GM21381 (cell line): ENCODE data around the gene COL6A1.
"Not testable (repeated sequence)": the region's sequence is repeated elsewhere in the genome, so short reads cannot be mapped to it uniquely, and the experiment has no call there.

ENCODE experiments used
- ATAC-seq: cut with Tn5 transposase; IDR thresholded peaks from one replicate; pipeline ENCODE4 v1.9.1; 2021; ENCODE audit warnings: mild to moderate bottlenecking, moderate library complexity; ENCODE audit not compliant: unreplicated experiment

COL6A1 gene

DNA sequence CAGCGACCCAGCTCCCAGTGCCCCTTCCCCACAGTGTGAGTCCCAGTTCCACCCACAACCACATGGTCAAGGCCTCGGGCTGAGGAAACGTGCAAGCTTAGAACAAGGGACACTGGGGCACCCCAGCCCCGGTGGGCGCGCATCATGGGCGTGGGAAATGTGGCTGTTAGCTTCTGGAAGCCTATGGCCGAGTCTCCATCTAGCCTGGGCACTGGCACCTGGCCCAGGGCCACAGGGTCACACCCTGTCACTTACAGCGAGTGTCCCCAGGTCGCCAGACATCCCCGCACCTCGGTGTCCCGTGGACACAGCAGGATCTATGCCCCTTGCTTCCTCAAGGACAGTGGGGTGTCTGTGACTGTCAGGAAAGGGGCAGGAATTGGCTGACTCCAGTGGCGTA, 37.0 kb upstream of the COL6A1 start:
- ATAC-seq: no peak

DNA sequence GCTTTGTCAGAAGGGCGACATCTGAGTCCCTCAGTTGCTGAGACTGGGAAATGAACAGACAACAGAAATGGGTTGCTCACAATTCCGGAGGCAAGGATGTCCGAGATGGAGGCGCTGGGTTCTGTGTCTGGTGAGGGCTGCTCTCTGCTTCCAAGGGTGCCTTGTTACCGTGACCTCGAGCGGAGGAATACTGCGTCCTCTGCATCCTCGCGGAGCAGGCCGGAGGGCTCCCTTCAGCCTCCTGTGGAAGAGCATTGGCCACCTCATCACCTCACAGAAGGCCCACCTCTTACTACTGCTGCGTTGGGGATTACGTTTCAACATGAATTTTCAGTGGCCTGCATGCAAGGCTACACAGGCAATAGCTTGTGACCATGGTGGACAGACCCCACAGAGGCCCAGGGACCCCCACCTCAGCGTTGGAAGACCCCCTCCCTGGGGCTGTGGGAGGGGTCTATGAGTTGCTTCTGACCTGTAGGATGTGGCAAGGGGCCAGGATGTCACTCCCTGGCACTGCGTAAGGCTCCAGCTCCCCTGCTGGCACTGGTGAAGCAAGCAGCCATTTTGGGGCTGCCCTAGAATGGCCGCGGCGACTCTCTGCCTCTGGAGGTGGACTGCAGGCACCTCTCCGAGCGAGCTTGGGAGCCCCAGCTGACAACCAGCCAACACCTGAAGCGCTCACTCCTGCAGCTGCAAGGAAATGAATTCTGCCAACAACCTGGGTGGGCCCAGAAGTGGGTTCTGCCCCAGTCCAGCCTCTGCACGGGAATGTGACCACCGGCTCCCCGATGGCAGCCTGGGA, 36.3 kb upstream of the COL6A1 start:
- ATAC-seq: no peak

DNA sequence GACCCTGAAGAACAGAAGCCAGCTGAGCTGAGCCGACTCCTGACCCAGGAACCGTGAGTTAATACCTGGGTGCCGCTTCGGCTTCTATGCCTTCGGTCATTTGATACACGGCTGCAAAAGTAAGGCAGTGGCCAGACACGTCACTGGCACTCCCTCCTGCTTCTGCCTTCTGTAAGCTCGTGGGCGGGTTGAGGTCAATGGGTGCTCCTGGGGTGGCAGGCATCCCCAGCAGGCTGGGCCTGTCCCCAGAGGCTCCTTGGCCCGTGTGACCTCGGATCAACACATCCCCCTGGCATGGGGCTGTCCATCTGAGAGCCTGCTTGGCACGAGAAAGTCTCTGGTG, 35.7 kb upstream of the COL6A1 start:
- ATAC-seq: no peak

DNA sequence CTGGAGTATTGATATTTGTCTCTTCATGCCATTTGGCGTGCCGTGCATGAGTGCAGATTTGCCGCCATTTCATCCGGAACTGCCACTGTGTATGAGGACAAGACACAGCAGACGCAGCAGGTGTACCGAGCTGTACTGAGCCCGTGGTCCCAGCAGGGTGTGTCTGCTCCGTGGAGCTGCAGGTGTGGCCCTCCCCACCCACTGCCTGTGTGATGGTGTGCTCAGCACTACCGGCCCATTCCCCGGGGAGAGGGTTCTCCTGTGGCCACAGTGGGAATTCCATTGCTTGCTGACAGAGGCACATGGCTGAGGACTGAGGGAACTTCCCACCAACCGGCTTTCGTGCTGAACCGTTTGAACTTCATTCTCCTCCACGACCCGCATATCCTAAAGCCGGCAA, 34.3 kb upstream of the COL6A1 start:
- ATAC-seq: no peak

DNA sequence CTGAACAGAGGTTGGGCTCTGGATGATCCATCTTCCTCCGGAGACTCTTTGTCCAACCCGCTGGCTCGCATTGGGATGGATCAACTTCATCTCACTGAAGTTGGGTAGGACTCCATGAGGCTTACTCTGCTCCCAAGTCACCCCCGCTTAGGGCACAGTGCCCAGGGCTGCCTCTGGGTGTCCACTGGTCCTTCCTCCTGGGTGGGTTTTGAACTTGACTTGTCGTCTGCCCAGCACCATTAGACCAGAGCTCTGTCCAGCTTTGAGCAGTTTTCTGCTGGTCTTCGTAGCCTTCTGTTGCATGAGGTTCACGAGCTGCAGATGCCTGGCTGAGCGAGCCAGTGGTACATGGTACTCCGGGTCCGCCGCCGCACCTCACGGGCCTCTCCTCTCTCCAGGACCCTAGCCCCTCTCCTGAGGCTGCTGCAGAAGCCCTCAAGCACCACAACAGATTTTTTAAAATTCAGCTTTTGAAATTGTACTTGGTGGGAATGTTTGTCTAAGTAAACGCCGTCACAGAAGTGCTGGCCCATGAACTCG, 33.8 kb upstream of the COL6A1 start:
- no peak for ATAC-seq

DNA sequence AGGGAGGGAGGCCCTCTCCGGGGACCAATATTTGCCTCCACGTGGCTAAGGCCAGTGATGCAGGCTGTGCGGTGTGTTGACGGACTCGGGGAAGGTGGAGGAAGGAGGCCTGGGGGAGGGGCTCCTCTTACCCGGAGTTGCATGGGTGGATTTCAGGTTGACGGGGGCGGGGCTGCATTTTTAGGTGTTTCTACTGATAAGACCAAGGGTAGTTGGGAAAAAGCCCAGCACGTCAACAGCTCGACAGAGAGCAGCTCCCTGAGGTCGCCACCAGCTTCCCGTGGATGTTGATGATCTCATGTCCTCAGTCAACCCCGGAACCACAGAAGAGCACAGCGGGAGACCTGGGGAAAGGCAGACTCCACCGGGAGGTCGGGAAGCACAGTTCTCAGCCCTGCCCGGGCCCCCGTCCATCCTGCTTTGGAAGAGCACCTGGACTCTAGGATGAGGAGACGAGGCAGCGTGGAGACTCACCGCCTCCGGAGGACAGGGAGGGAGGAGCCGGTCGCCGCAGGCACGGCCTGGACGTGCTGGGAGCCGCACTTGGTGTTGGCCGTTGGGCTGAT, 32.9 kb upstream of the COL6A1 start:
- no peak for ATAC-seq

DNA sequence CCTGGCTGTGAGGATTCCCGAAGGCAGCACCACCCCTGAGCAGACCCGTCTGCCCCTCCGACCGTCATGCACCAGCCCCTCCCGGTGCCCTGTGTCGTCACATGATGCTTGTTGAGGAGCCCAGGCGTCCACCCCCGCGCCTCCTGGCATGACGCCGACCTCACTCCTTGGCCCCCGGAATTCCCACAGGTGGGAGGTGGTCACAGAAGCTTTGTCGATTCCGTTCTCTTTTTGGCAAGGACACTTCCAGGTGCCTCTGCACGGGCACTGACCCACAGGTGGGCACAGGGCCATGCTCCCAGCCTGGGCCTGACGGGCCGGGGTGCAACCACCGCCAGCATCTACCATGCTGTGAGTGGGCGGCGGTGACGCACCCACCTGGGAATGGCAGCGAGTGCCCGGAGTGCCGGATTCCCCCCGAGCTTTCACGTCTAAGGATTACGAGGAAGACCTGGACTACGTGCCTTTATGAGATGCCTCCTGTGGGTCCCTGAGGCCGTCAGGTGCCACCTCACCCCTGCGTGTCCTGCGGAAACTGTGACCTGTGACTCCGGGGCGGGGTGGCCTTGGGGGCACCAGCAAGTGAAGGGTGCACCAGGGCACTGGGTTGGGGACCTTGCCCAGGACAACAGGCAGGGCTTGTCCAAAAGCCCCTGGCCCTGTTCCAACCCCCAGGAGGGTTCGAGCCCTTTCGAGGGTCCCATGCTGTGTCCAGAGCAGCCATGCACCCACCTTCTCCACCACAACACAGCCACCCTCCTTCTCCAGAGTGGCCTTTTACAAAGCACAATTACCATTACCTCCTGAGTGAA, 31.4 kb upstream of the COL6A1 start:
- no peak for ATAC-seq

DNA sequence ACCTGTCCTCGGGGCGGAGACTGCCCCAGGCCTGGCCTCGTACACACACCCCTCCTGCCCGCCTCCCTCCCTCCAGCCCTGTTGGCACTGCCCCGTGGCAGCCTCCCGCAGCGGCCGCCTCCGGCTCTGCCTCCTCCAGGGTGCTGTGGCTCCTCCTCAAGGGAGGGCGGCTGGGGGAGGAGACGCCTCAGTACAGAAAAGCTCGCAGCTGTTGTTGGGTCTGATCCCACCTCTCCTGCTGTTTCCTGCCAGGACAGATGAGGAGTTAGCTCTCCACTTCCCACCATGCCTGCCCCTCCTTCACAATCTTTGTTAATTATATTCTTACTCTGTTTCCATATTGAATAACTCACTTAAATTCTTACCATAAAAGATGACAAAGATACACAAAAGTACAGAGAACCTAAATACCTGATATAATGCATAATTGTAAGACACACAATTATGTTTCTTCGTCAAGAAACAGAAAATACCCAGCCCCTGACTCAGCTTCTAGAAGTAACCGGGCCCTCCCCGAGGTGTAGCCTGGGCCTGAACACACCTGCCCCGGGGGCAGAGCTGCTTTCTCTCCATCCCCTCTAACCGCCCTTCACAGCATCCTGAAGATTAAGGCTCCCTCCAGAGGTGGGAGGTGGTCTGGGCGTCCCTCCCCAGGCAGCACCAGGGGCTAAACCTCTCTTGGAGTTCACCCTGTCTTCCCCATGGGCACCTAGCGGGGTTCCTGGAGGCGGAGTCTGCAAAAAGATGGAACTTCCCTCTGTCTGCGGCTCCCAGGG, 30.6 kb upstream of the COL6A1 start:
- ATAC-seq: no peak

DNA sequence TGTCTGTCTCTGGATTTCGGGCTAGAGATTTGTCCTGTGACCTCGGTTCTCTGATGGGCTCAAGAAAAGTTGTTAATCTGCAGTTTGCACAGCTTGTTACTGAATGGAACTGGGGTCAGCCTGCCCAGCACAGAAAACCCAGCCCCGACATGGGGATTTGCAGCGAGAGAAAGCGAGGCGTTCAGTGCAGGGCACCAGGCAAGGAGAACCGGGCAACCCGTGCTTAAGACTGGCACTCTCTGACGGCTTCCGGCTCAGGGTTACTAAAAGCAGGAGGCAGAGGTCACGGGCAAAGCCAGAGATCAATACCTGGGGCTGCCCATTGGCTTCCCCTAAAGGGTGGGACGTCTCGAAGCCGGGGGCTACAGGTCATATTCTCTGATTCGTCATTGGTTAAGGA, 29.9 kb upstream of the COL6A1 start:
- no peak for ATAC-seq

DNA sequence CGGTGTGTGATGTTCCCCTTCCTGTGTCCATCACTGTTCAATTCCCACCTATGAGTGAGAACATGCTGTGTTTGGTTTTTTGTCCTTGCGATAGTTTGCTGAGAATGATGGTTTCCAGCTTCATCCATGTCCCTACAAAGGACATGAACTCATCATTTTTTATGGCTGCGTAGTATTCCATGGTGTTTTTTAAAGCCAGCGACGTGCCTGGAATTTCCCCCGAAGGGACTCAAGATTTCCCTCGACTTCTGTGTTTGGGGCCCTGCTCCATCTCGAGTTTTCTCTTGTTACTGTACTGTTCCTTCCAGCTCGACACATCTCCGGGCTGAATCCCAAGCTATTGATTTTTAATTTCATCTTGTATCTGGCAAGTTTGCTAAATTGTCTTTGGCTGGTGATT, 29.0 kb upstream of the COL6A1 start:
- ATAC-seq: not testable (repeated sequence)

DNA sequence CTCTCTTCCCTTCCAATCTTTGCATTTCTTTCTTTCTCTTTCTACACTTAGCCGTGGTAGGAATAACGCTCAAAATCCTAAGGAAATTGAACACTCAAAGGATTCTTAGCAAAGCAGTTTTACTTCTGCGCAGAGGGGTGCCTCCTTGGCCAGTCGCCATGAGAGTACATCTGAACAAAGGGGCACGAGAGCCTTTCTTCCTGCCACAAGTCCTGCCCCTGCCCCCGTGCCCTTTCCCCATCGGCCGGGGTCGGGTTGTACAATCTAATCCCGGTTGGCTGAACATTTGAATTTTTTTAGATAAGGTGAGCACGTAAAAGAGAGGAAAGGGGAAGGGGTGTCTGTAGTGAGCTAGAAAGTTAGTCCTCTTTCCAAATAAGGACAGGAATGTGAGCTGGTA, 28.6 kb upstream of the COL6A1 start:
- ATAC-seq: no peak

DNA sequence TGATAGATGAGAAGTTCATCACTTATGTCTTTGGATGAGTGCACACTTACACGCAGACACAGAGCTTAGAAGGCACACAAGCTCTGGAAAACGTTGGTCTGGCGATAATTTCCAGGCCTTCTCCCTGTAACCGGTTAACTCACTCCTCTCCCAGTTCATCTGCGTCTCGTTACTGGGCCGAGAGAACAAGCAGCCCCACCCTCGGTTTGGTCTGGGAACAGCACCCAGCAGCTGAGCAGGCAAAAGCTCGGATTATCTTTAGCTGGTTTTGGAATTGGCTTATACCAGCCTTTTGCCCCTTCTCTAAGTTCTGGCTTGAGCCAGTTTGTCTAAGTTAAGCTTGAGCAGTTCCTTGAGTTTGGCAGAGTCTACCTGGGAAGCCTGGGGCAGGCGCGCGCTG, 27.3 kb upstream of the COL6A1 start:
- no peak for ATAC-seq

DNA sequence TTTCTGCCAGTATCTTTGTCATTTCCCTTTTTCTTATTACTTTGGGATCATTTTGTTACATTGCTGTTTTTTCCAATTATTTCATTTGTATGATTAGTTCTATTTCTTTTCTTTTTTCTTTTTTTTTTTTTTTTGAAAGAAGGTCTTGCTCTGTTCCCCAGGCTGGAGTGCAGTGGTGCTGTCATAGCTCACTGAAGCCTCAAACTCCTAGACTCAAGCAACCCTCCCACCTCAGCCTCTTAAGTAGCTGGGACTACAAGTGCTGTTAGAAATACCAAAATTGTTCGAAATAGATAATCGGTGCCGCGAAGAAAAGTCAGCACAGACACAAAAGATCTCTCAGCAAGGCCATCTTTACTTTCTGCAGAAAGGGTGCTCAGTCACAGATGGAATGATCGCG, 26.6 kb upstream of the COL6A1 start:
- no peak for ATAC-seq

DNA sequence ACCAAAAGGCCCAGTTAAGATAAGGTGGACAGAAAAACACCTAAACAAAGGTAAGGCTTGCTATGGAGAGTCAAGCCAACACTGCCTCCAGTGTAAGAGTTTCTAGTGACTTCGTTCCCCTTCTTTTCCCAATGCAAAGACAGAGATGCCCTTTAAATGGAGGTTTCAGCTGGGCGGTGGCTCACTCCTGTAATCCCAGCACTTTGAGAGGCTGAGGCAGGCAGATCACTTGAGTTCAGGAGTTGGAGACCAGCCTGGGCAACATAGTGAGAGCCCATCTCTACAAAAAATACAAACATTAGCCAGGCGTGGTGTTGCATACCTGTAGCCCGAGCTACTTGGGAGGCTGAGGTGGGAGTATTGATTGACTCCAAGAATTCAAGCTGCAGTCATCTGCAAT, 24.0 kb upstream of the COL6A1 start:
- ATAC-seq: no peak

DNA sequence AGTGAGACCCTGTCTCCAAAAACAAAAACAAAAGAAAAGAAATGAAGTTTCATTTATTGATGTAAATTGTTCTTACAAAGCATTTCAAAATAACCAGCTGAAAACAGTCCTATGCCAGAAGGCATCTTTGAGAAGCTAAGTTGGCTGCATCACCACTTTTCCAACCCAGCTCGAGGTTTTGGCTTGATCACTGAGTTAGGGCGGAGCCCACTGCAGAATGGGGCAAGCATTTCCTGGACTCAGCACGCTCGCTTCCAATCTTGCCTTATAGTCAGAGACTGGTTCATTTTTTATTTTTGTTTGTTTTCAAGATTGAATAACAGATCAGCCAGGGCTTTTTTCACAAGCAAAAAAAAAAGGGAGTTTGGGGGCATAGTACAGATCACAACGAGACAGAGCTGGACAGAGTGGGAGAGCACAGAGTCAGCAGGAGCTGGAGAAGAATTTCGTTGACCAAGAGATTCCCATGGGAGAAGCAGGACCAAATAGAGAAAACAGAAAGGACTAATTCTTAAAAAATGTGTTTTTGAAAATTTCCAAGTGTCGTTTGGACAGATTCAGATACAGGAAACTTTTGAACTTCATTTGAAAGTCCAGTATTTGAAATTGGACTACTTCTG, 23.5 kb upstream of the COL6A1 start:
- ATAC-seq: no peak

DNA sequence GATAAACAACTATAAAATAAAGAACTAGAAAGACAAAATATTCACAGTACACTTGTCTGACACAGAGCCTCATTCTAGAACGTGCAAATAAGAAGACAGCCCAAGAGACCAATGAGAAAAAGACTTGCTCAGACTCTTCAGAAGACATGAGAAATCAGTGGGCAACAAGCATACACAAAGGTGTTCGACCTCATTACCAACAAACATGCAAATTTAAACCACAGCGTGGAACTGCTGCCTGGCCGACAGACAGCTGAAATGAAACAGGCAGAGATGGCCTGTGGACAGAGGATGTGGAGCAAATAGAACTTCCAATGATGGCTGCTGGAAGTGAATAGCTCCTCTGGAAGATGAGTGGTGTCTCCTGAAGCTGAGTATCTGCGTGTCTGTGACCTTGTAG, 22.4 kb upstream of the COL6A1 start:
- ATAC-seq: no peak

DNA sequence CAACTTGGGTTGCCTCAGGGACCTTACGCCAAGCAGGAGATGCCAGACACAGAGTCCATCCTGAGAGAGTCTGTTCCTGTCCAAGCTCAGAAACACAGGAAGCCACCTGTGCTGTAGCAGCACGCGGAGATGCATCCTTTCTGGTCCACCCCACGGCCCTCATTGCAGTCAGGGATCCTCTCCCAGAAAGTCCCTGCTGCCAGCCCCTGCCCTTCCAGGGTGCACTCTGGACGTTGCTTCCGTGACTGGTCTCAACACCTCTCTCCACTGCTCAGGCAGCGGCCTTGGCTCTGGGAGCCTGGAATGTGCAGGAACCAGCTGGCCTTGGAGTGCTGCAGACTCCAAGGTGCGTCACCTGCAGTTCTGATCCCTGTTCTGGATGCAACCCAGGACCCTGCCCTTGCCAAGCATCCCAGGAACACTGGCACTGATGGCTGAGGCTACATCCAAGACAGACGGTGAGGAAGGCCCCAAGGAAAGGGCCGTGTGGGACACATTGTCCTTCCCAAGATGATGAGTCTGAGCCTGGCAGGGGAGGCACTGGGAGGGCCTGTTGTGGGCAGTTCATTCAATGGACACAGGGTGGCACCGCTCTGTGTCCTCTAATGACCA, 21.7 kb upstream of the COL6A1 start:
- ATAC-seq: no peak

DNA sequence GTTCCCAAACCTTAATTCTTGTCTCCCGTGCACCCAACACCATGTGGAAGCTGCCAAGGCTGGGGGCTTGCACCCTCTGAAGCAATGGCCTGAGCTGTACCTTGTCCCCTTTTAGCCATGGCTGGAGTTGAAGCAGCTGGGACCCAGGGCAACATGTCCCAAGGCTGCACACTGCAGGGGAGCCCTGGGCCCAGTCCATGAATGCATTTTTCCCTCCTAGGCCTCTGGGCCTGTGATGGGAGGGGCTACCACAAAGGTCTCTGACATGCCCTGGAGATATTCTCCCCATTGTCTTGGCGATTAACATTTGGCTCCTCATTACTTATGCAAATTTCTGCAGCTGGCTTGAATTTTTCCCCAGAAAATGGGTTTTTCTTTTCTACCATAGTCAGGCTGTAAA, 20.2 kb upstream of the COL6A1 start:
- ATAC-seq: not testable (repeated sequence)

DNA sequence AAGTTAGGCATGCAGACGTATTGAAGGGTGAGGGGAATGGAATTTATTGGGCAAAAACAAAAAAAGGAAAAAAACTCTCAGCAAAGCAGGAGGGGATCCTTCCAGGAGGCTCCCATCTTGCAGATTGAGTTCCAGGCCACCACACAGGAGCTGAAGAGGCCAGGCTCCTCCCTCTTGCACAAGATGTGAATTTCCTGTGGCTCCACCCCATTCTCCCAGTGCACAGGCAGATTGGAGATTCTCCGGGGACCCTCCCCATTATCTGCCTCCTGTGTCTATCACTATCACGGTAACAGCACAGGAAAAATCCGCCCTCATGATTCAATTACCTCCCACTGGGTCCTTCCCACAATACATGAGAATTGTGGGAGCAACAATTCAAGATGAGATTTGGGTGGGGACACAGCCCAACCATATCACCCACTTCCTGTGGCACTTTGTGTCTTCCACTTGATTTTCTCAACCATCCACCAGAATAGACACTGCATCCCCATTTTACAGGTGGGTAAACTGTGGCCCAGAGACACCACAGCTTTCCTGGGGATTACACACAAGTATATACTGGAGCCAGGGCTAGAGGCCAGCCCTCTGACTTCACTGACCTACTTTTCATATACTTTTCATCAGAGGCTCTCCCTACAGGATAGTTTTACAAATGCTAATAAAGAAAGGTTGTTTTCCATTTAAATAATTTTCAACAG, 18.9 kb upstream of the COL6A1 start:
- ATAC-seq: no peak

DNA sequence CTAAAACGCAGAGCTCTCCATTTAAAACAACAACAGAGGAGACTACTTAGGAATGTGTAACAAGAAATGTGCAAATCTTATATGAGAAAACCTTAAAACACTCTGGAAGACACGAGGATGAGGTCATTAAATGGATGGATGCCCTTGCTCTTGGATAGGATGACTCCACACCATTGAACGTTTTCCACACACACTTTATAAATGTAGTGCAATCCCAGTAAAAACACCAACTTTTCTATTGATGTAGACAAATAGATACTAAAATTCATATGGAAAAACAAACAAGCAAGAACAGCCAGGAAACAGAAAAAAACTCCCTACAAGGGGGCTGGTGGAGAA, 18.4 kb upstream of the COL6A1 start:
- no peak for ATAC-seq
